AG09319 (cell line): ENCODE data around the gene MADCAM1.

Source experiments
- DNase-seq: peaks from one replicate; pipeline ENCODE4 v3.0.0-alpha.2; 2010; ENCODE audit warnings: low read depth; ENCODE audit errors: extremely low read depth
- TF ChIP-seq, protein P1 (sequence below): IDR thresholded peaks from 2 replicates; pipeline ENCODE4 v1.5.1; 2011; ENCODE audit warnings: low read depth, mild to moderate bottlenecking, inconsistent platforms, low read length, moderate library complexity

The MADCAM1 gene

DNA sequence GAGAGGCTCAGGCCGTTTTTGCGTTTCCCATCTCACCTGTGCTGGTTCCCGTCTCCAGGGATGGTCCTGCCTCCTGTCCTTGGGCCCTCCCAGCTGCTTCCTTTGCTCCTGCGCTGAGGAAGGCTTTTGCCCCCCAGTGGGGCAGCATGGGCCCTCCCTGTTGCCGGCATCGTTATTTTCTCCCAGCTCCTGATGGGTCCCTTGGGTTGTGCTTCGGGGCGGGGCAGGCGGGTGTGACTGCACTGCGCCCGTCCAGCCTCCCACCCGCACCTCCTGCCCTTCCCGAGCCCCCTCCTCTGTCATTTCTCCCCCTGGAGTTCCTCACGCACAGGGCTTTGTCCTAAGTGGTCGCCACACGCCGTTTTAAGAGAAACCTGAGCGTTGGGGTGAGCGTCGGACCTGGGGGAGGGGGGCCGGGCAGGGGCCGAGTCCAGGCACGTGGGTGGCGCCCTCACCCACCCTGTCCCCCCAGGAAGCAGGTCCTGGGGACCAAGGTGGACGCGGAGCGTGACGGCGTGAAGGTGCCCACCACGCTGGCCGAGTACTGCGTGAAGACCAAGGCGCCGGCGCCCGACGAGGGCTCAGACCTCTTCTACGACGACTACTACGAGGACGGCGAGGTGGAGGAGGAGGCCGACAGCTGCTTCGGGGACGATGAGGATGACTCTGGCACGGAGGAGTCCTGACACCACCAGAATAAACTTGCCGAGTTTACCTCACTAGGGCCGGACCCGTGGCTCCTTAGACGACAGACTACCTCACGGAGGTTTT lies 44.8 kb downstream of the MADCAM1 start:
- no peak for DNase-seq
- TF ChIP-seq, protein P1, sequence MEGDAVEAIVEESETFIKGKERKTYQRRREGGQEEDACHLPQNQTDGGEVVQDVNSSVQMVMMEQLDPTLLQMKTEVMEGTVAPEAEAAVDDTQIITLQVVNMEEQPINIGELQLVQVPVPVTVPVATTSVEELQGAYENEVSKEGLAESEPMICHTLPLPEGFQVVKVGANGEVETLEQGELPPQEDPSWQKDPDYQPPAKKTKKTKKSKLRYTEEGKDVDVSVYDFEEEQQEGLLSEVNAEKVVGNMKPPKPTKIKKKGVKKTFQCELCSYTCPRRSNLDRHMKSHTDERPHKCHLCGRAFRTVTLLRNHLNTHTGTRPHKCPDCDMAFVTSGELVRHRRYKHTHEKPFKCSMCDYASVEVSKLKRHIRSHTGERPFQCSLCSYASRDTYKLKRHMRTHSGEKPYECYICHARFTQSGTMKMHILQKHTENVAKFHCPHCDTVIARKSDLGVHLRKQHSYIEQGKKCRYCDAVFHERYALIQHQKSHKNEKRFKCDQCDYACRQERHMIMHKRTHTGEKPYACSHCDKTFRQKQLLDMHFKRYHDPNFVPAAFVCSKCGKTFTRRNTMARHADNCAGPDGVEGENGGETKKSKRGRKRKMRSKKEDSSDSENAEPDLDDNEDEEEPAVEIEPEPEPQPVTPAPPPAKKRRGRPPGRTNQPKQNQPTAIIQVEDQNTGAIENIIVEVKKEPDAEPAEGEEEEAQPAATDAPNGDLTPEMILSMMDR = no peak

DNA sequence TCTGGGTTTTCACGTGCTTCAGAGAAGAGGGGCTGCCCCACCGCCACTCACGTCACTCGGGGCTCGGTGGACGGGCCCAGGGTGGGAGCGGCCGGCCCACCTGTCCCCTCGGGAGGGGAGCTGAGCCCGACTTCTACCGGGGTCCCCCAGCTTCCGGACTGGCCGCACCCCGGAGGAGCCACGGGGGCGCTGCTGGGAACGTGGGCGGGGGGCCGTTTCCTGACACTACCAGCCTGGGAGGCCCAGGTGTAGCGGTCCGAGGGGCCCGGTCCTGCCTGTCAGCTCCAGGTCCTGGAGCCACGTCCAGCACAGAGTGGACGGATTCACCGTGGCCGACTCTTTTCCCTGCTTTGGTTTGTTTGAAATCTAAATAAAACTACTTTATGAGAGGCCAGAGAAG lies 45.4 kb downstream of the MADCAM1 start:
- TF ChIP-seq, protein P1 = no peak
- DNase-seq = no peak

DNA sequence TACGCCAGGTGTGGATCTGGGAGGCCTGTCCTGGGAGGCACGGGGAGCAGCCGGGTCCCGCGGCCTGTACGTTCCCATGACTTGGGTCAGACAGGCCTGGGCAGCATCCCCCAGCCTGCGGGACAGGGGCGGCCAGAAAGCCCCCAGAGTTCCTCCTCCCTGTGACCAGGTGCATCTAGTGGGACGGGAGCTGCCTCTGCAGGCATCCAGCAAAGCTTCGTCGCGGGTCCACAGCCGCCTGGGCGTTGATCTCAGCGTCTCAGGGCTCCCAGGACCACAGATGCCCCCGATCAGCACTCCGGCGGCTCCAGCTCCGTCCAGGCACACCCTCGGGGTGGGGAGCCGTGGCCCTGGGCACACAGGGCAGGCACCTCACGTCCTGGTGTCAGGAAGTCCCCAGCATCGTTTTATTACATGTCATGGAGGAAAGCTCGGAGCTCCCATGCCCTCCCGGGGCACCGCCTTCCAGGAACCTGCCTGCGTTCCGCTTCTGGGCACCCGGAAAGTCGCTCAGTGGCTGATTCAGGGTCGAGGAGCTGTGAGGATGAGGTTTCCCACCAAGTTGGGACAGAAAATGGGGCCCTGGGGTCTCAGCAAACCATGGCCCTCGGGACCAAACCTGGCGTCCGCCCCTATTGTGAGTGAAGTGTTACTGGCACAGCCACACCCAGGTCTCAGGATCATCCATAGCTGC lies 46.0 kb downstream of the MADCAM1 start:
- no peak for DNase-seq
- TF ChIP-seq, protein P1 = no peak

GRCh38 chr19:543910-544608 lies 47.8 kb downstream of the MADCAM1 start, which contains the start of gene GZMM:
TSS of gene GZMM (plus strand) at chr19:544053. CDS start at chr19:544072, 19 bp downstream.
- TF ChIP-seq, protein P1 = no peak
- DNase-seq = no peak

- no peak for DNase-seq
- TF ChIP-seq, protein P1 = no peak
Measured at GRCh38 chr19:547117-547516, 50.8 kb downstream of the MADCAM1 start.

- DNase-seq = no peak
- TF ChIP-seq, protein P1 = no peak
Measured at GRCh38 chr19:547836-548720, 51.8 kb downstream of the MADCAM1 start.
